ENCODE data around the gene CSRNP2.

CSRNP2 gene

DNA sequence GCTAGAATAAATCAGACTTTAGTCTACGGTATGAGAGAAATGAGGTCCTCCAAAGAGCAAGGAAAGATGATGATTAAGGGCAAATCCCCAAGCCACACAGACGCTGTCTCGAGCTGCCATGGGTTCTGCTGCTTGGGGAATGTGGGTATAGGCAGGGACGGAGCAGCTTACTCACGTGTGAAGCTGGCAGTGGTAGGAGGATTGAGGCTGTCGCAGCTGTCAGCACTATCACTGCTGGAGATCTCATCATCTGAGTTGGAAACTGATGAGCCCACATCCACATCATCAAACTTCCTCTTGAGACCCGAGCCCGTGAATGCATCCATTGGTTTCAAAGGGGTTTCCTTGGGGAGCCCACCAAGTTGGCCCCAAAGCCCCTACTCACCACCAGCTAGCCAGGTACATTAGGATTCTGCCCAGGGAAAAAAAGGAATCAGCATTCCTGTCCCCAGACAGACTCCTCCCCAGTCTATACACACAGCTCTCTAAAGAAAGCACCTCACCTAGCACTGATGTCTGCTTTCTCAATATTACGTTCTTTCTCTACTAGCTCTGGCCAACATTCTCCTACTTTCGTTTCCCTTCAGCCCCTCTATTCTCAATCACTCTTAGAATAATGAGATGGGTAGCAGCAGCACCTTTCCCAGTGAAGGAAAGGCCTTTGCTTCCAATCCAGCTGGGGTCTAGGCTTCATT lies 7.0 kb downstream of the CSRNP2 start:
- H3K9ac ChIP-seq (ENCODE audit: low read length) = no peak overlapping the region
- no peaks in the 10 kb centered on the region for H3F3A ChIP-seq (ENCODE audit: insufficient read depth, low read length)
- H3K9me2 ChIP-seq (replicated peaks; ENCODE audit: insufficient read depth, low read length) = no peaks in the 10 kb centered on the region
- no peak overlapping the region for H2AFZ ChIP-seq (ENCODE audit: low read length)
- TF ChIP-seq, protein P1, sequence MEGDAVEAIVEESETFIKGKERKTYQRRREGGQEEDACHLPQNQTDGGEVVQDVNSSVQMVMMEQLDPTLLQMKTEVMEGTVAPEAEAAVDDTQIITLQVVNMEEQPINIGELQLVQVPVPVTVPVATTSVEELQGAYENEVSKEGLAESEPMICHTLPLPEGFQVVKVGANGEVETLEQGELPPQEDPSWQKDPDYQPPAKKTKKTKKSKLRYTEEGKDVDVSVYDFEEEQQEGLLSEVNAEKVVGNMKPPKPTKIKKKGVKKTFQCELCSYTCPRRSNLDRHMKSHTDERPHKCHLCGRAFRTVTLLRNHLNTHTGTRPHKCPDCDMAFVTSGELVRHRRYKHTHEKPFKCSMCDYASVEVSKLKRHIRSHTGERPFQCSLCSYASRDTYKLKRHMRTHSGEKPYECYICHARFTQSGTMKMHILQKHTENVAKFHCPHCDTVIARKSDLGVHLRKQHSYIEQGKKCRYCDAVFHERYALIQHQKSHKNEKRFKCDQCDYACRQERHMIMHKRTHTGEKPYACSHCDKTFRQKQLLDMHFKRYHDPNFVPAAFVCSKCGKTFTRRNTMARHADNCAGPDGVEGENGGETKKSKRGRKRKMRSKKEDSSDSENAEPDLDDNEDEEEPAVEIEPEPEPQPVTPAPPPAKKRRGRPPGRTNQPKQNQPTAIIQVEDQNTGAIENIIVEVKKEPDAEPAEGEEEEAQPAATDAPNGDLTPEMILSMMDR (IDR thresholded peaks at IDR 0.05; ENCODE audit: low read length) = no peak
- TF ChIP-seq EZH2 (optimal IDR thresholded peaks at IDR 0.05; ENCODE audit: low read depth, low read length) (no peak), EZH2phosphoT487 (IDR thresholded peaks at IDR 0.05; ENCODE audit: low read length) (no peak)
- DNase-seq = no peak
- no peak overlapping the region for H3K27ac ChIP-seq (ENCODE audit: low read length)
- H4K20me1 ChIP-seq (ENCODE audit: insufficient read depth, low read length) = no peaks in the 10 kb centered on the region
- H3K36me3 ChIP-seq (replicated peaks; ENCODE audit: insufficient read depth, low read length) = 0 out of 2 replicates have a peak, but pooled peaks cover 2% of the 10 kb centered on the region
- H3K79me2 ChIP-seq (ENCODE audit: low read length) = no peaks in the 10 kb centered on the region
- H3K4me2 ChIP-seq (ENCODE audit: low read depth, low read length) = no peak overlapping the region
- H3K4me1 ChIP-seq (ENCODE audit: low read length) = no peaks in the 10 kb centered on the region
- H3K27me3 ChIP-seq (replicated peaks; ENCODE audit: insufficient read depth, low read length) = no peaks in the 10 kb centered on the region
- H3K9me3 ChIP-seq (replicated peaks; ENCODE audit: insufficient read depth, low read length) = no peaks in the 10 kb centered on the region
- H3K4me3 ChIP-seq (ENCODE audit: low read length) = no peak overlapping the region

DNA sequence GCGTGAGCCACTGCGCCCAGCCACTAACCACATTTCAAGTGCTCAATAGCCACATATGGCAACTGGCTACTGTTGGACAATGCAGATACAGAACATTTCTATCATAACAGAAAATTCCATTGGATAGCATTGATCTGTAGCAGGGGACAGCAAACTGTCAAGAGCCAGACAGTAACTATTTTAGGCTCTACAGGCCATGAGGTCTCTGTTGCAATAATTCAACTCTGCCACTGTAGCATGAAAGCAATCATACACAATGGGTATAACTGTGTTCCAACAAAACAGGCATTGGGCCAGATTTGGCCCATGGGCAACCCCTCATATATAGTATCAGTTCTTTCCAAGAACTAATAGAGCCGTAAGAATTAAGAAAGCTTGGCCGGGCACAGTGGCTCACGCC lies 8.0 kb downstream of the CSRNP2 start:
- Histone ChIP-seq H2AFZ (ENCODE audit: low read length) (no peak overlapping the region), H4K20me1 (ENCODE audit: insufficient read depth, low read length) (no peaks in the 10 kb centered on the region), H3K9me3 (replicated peaks; ENCODE audit: insufficient read depth, low read length) (no peaks in the 10 kb centered on the region), H3K27me3 (replicated peaks; ENCODE audit: insufficient read depth, low read length) (no peaks in the 10 kb centered on the region), H3K4me3 (ENCODE audit: low read length) (no peak overlapping the region), H3K9me2 (replicated peaks; ENCODE audit: insufficient read depth, low read length) (no peaks in the 10 kb centered on the region), H3K4me1 (ENCODE audit: low read length) (no peaks in the 10 kb centered on the region), H3K4me2 (ENCODE audit: low read depth, low read length) (no peak overlapping the region), H3K27ac (ENCODE audit: low read length) (no peak overlapping the region), H3K79me2 (ENCODE audit: low read length) (no peaks in the 10 kb centered on the region), H3K36me3 (replicated peaks; ENCODE audit: insufficient read depth, low read length) (peaks cover 2% of the 10 kb centered on the region; the same call in 1 of the 2 replicates), H3K9ac (ENCODE audit: low read length) (no peak overlapping the region), H3F3A (ENCODE audit: insufficient read depth, low read length) (no peaks in the 10 kb centered on the region)
- no peak for TF ChIP-seq EZH2 (optimal IDR thresholded peaks at IDR 0.05; ENCODE audit: low read depth, low read length)
- no peak for TF ChIP-seq EZH2phosphoT487 (IDR thresholded peaks at IDR 0.05; ENCODE audit: low read length)
- TF ChIP-seq, protein P1 (IDR thresholded peaks at IDR 0.05; ENCODE audit: low read length) = no peak
- no peak for DNase-seq

DNA sequence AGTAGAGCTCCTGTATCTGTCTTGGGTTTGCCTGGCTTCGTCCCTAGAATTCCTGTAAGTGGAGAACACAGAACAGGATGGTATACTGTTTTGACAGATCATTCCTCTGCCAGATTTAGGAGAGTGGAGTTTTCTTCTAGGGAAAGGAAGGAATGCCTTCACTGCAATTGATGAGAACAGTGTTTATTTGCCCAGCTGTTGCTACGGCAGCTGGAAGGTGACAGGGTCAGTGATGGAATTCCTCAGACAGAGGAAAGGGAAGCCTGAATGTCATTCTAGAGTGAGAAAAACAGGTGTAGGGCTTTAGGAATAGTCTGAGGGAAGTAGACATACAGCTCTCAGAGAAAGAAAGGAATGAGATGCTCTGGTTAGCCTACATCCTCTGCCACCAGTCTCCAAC lies 11.7 kb downstream of the CSRNP2 start:
- TF ChIP-seq, protein P1 (IDR thresholded peaks at IDR 0.05; ENCODE audit: low read length) = no peak
- no peak for TF ChIP-seq EZH2phosphoT487 (IDR thresholded peaks at IDR 0.05; ENCODE audit: low read length)
- no peak for TF ChIP-seq EZH2 (optimal IDR thresholded peaks at IDR 0.05; ENCODE audit: low read depth, low read length)
- peaks cover 2% of the 10 kb centered on the region; the same call in 1 of the 2 replicates for H3K36me3 ChIP-seq (replicated peaks; ENCODE audit: insufficient read depth, low read length)
- no peak overlapping the region for H3K27ac ChIP-seq (ENCODE audit: low read length)

More for the DNA sequence above, 11.7 kb downstream of the CSRNP2 start:
- Histone ChIP-seq H3K9me2 (replicated peaks; ENCODE audit: insufficient read depth, low read length) (no peaks in the 10 kb centered on the region), H3K27me3 (replicated peaks; ENCODE audit: insufficient read depth, low read length) (no peaks in the 10 kb centered on the region), H2AFZ (ENCODE audit: low read length) (no peak overlapping the region), H3K79me2 (ENCODE audit: low read length) (no peaks in the 10 kb centered on the region), H3K4me1 (ENCODE audit: low read length) (no peaks in the 10 kb centered on the region), H3K4me3 (ENCODE audit: low read length) (no peak overlapping the region), H3F3A (ENCODE audit: insufficient read depth, low read length) (no peaks in the 10 kb centered on the region), H4K20me1 (ENCODE audit: insufficient read depth, low read length) (no peaks in the 10 kb centered on the region), H3K9me3 (replicated peaks; ENCODE audit: insufficient read depth, low read length) (no peaks in the 10 kb centered on the region), H3K4me2 (ENCODE audit: low read depth, low read length) (no peak overlapping the region), H3K9ac (ENCODE audit: low read length) (no peak overlapping the region)
- no peak for DNase-seq
